Liver (tissue), 9 donors: ENCODE results near the gene ALDH2. TPM values are rescaled to one million over a fixed set of nuclear protein-coding genes. Genes with fewer than 3 reads are reported as not detected.

ENCODE experiments used
- DNase-seq: peaks from one replicate; pipeline ENCODE4 v3.0.0-alpha.2; 2017; ENCODE audit warnings: low spot score
- H3K27ac ChIP-seq, 2 donors: one replicate each; pipeline ENCODE4 v1.7.0; 2013; ENCODE audit warnings: inconsistent platforms in 2 of 2, low read length in 2 of 2, control low read depth in 1 of 2, low read depth in 1 of 2, mild to moderate bottlenecking in 1 of 2
- H3K27me3 ChIP-seq, 4 donors: one replicate each; pipeline versions ENCODE4 v1.6.1 to v1.7.0; 2013; ENCODE audit warnings: low read length in 3 of 4, inconsistent platforms in 1 of 4, mild to moderate bottlenecking in 1 of 4, moderate library complexity in 1 of 4; ENCODE audit not compliant: control insufficient read depth in 4 of 4, insufficient read depth in 4 of 4
- H3K36me3 ChIP-seq, 4 donors: one replicate each; pipeline versions ENCODE4 v1.6.1 to v1.7.0; 2013; ENCODE audit warnings: low read length in 3 of 4, mild to moderate bottlenecking in 3 of 4, low read depth in 1 of 4, moderate library complexity in 1 of 4; ENCODE audit not compliant: control insufficient read depth in 4 of 4, insufficient read depth in 3 of 4
- H3K4me1 ChIP-seq, 4 donors: one replicate each; pipeline versions ENCODE4 v1.6.1 to v1.7.0; 2013; ENCODE audit warnings: low read length in 3 of 4, mild to moderate bottlenecking in 3 of 4, moderate library complexity in 1 of 4; ENCODE audit not compliant: control insufficient read depth in 4 of 4, insufficient read depth in 4 of 4
- H3K4me3 ChIP-seq, 3 donors: one replicate each; pipeline versions ENCODE4 v1.6.1 to v1.7.0; 2013; ENCODE audit warnings: low read length in 3 of 3, control low read depth in 1 of 3, low read depth in 1 of 3, mild to moderate bottlenecking in 1 of 3
- H3K9ac ChIP-seq, 2 donors: one replicate each; pipeline ENCODE4 v1.7.0; 2013; ENCODE audit warnings: low read length in 2 of 2, mild to moderate bottlenecking in 2 of 2, moderate library complexity in 2 of 2, control low read depth in 1 of 2, low read depth in 1 of 2
- H3K9me3 ChIP-seq, 4 donors: one replicate each; pipeline versions ENCODE4 v1.6.1 to v1.7.0; 2013; ENCODE audit warnings: low read length in 3 of 4; ENCODE audit not compliant: control insufficient read depth in 4 of 4
- FOXA1 ChIP-seq: IDR thresholded peaks from 2 replicates; pipeline ENCODE4 v1.6.1; 2016; ENCODE audit warnings: antibody characterized with exemption
- FOXA2 ChIP-seq: IDR thresholded peaks from 2 replicates; pipeline ENCODE4 v1.6.1; 2016; ENCODE audit warnings: antibody characterized with exemption
- GABPA ChIP-seq, 2 donors: IDR thresholded peaks in 1 of 2; conservative IDR thresholded peaks in 1 of 2; 2 replicates each; pipeline ENCODE4 v1.6.1; 2016; ENCODE audit warnings: antibody characterized with exemption in 2 of 2, mild to moderate bottlenecking in 1 of 2, moderate library complexity in 1 of 2
- HNF4A ChIP-seq, 2 donors: conservative IDR thresholded peaks; 2 replicates each; pipeline ENCODE4 v1.6.1; 2016; ENCODE audit warnings: antibody characterized with exemption in 2 of 2, mild to moderate bottlenecking in 2 of 2
- HNF4G ChIP-seq: IDR thresholded peaks from 2 replicates; pipeline ENCODE4 v1.6.1; 2016; ENCODE audit warnings: antibody characterized with exemption
- JUND ChIP-seq, 2 donors: IDR thresholded peaks; 2 replicates each; pipeline ENCODE4 v1.6.1; 2016; ENCODE audit warnings: antibody characterized with exemption in 2 of 2
- NR2F2 ChIP-seq: IDR thresholded peaks from 2 replicates; pipeline ENCODE4 v1.6.1; 2016; ENCODE audit warnings: antibody characterized with exemption
- RAD21 ChIP-seq, 2 donors: IDR thresholded peaks; 2 replicates each; pipeline ENCODE4 v1.6.1; 2016; ENCODE audit warnings: antibody characterized with exemption in 2 of 2, mild to moderate bottlenecking in 2 of 2
- RXRA ChIP-seq, 2 donors: IDR thresholded peaks; 2 replicates each; pipeline ENCODE4 v1.6.1; 2017 to 2018; ENCODE audit warnings: antibody characterized with exemption in 2 of 2, mild to moderate bottlenecking in 1 of 2
- SP1 ChIP-seq: IDR thresholded peaks from 2 replicates; pipeline ENCODE4 v1.6.1; 2018; ENCODE audit warnings: antibody characterized with exemption, mild to moderate bottlenecking
- YY1 ChIP-seq: IDR thresholded peaks from 2 replicates; pipeline ENCODE4 v1.6.1; 2016; ENCODE audit warnings: antibody characterized with exemption, mild to moderate bottlenecking
- WGBS: extraction: QIAGEN DNeasy Blood & Tissue Kit; methylation state at CpG from one replicate; pipeline ENCODE4 v1.1.7; 2013; 5-methylcytosine and 5-hydroxymethylcytosine counted together
- polyA plus RNA-seq, 2 donors: library from polyadenylated mRNA; stranded (reverse) in 1 of 2; unstranded in 1 of 2; fragments of 200-250 nt in 1 of 2; fragments of >200 nt in 1 of 2; fragmentation: Nextera tagmentation in 1 of 2; extraction: Ambion mirVana in 1 of 2; gene quantifications; one replicate each; pipeline versions ENCODE4 v1.2.1 to v1.2.3, GENCODE V29; 2013 to 2015
- total RNA-seq, 2 donors: library from RNA; depleted of rRNA; stranded (reverse); fragments of >200 nt; gene quantifications; one replicate each; pipeline ENCODE4 v1.2.3, GENCODE V29; 2014
- TF ChIP-seq, protein P1 (sequence below): IDR thresholded peaks from 2 replicates; pipeline ENCODE4 v1.6.1; 2016; ENCODE audit warnings: antibody characterized with exemption
- TF ChIP-seq, protein P2 (sequence below): IDR thresholded peaks from 2 replicates; pipeline ENCODE4 v1.6.1; 2016; ENCODE audit warnings: antibody characterized with exemption
- TF ChIP-seq, protein P3 (sequence below): IDR thresholded peaks from 2 replicates; pipeline ENCODE4 v1.6.1; 2016; ENCODE audit warnings: antibody characterized with exemption
- TF ChIP-seq, protein P4 (sequence below): IDR thresholded peaks from 2 replicates; pipeline ENCODE4 v1.6.1; 2016; ENCODE audit warnings: antibody characterized with exemption, mild to moderate bottlenecking
- TF ChIP-seq, protein P5 (sequence below): fragments of 150-350 bp; IDR thresholded peaks from 2 replicates; pipeline ENCODE4 v1.5.1; 2017; ENCODE audit warnings: improper control_type of control experiment, low read depth, low read length; ENCODE audit not compliant: missing input control
- donor health status: healthy.
- donor health status: healthy.
- donor health status: healthy.
- donor health status: healthy.
- donor health status: healthy.

Gene ALDH2
- total and polyA plus RNA-seq, 4 donors = 93.1 to 849 (median 573) TPM

DNA sequence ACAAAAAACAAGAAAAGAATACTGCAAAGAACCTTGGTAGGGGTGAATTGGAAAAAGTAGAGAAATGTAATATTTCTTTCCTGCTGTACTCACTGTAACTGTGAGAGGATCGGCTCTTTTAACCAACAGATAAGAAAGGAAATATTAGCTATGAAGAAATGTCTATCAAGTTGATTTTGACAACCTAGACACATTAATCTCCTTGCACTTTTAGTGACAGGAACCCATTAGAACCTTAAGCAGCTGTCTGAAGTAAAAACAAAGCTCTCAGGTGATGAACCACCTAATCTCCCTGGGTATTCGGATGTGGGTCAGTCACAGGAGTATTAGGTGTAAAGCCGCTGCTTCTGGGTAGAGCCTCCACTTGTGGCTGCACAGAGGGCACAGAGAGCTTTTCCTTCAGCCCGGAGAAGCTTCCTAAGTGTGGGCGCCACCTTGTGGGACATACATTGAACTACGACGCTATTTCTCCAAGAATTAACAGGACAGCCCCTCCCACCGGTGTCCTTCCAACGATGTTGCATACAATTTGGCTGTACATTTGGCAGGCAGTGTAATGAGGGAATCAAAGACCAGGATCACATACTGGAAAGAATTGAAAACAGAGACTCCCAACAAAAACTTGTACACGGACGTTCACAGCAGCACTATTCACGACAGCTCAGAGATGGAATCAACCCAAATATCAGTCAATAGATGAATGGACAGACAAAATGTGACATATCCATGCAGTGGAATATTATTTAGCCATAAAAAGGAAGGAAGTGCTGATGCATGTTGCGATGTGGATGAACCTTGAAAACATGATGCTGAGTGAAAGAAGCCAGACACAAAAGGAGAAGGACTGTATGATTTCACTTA is 46.4 kb downstream of the ALDH2 start:
- no peak overlapping the region for H3K9ac ChIP-seq
- TF ChIP-seq JUND (IDR thresholded peaks at IDR 0.05) (peak in 1 of 2 donors; percentile 12), RAD21 (IDR thresholded peaks at IDR 0.05) (peak; percentile 95 to 98), NR2F2 (no peak), GABPA (IDR thresholded peaks at IDR 0.05 in 1 of 2, conservative IDR thresholded peaks at IDR 0.05 in 1 of 2) (no peak), HNF4A (conservative IDR thresholded peaks at IDR 0.05) (peak in 1 of 2 donors; percentile 25), FOXA1 (no peak), SP1 (no peak), HNF4G (no peak), RXRA (IDR thresholded peaks at IDR 0.05) (peak; percentile 18 to 39), YY1 (no peak), FOXA2 (no peak)
- TF ChIP-seq, protein P1, sequence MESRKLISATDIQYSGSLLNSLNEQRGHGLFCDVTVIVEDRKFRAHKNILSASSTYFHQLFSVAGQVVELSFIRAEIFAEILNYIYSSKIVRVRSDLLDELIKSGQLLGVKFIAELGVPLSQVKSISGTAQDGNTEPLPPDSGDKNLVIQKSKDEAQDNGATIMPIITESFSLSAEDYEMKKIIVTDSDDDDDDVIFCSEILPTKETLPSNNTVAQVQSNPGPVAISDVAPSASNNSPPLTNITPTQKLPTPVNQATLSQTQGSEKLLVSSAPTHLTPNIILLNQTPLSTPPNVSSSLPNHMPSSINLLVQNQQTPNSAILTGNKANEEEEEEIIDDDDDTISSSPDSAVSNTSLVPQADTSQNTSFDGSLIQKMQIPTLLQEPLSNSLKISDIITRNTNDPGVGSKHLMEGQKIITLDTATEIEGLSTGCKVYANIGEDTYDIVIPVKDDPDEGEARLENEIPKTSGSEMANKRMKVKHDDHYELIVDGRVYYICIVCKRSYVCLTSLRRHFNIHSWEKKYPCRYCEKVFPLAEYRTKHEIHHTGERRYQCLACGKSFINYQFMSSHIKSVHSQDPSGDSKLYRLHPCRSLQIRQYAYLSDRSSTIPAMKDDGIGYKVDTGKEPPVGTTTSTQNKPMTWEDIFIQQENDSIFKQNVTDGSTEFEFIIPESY = no peak
- TF ChIP-seq, protein P2, sequence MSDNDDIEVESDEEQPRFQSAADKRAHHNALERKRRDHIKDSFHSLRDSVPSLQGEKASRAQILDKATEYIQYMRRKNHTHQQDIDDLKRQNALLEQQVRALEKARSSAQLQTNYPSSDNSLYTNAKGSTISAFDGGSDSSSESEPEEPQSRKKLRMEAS = no peak
- TF ChIP-seq, protein P3, sequence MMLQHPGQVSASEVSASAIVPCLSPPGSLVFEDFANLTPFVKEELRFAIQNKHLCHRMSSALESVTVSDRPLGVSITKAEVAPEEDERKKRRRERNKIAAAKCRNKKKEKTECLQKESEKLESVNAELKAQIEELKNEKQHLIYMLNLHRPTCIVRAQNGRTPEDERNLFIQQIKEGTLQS = no peak
- TF ChIP-seq, protein P4, sequence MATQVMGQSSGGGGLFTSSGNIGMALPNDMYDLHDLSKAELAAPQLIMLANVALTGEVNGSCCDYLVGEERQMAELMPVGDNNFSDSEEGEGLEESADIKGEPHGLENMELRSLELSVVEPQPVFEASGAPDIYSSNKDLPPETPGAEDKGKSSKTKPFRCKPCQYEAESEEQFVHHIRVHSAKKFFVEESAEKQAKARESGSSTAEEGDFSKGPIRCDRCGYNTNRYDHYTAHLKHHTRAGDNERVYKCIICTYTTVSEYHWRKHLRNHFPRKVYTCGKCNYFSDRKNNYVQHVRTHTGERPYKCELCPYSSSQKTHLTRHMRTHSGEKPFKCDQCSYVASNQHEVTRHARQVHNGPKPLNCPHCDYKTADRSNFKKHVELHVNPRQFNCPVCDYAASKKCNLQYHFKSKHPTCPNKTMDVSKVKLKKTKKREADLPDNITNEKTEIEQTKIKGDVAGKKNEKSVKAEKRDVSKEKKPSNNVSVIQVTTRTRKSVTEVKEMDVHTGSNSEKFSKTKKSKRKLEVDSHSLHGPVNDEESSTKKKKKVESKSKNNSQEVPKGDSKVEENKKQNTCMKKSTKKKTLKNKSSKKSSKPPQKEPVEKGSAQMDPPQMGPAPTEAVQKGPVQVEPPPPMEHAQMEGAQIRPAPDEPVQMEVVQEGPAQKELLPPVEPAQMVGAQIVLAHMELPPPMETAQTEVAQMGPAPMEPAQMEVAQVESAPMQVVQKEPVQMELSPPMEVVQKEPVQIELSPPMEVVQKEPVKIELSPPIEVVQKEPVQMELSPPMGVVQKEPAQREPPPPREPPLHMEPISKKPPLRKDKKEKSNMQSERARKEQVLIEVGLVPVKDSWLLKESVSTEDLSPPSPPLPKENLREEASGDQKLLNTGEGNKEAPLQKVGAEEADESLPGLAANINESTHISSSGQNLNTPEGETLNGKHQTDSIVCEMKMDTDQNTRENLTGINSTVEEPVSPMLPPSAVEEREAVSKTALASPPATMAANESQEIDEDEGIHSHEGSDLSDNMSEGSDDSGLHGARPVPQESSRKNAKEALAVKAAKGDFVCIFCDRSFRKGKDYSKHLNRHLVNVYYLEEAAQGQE = no peak
- TF ChIP-seq, protein P5, sequence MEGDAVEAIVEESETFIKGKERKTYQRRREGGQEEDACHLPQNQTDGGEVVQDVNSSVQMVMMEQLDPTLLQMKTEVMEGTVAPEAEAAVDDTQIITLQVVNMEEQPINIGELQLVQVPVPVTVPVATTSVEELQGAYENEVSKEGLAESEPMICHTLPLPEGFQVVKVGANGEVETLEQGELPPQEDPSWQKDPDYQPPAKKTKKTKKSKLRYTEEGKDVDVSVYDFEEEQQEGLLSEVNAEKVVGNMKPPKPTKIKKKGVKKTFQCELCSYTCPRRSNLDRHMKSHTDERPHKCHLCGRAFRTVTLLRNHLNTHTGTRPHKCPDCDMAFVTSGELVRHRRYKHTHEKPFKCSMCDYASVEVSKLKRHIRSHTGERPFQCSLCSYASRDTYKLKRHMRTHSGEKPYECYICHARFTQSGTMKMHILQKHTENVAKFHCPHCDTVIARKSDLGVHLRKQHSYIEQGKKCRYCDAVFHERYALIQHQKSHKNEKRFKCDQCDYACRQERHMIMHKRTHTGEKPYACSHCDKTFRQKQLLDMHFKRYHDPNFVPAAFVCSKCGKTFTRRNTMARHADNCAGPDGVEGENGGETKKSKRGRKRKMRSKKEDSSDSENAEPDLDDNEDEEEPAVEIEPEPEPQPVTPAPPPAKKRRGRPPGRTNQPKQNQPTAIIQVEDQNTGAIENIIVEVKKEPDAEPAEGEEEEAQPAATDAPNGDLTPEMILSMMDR = peak; percentile 82
- no peaks in the 10 kb centered on the region for H3K9me3 ChIP-seq
- H3K27ac ChIP-seq = no peak overlapping the region
- DNase-seq = peak; percentile 69
- peaks cover 10 to 35% (median 20%) of the 10 kb centered on the region in 4 donors for H3K36me3 ChIP-seq
- no peaks in the 10 kb centered on the region for H3K4me1 ChIP-seq
- H3K27me3 ChIP-seq = no peaks in the 10 kb centered on the region
- no peak overlapping the region for H3K4me3 ChIP-seq
- WGBS = 29% methylated on average over 13 of the region's 13 CpGs
